ENCODE measurements around the gene PCF11. TPM values are rescaled to one million over a fixed set of nuclear protein-coding genes. Genes with fewer than 3 reads are reported as not detected.

Gene PCF11
- total RNA-seq, 1 experiment from 2014 or later = 41.9 TPM

- TF ChIP-seq ZBTB33 (IDR thresholded peaks at IDR 0.05; ENCODE audit: extremely low read depth, insufficient replicate concordance, low read length) = no peak
- no peak for TF ChIP-seq FOSL1 (IDR thresholded peaks at IDR 0.05; ENCODE audit: low read depth)
- peak; percentile 61; the same call in 1 of the 2 replicates for TF ChIP-seq ZFX (IDR thresholded peaks at IDR 0.05)
- peak; percentile 65 for TF ChIP-seq EGR1 (IDR thresholded peaks at IDR 0.05; ENCODE audit: low read depth)
- peak; percentile 32 for TF ChIP-seq POLR2A (IDR thresholded peaks at IDR 0.05; ENCODE audit: borderline replicate concordance, extremely low read depth, insufficient read depth, insufficient read length)
Measured at GRCh38 chr11:83193315-83194280, 36.7 kb downstream of the PCF11 start, which contains the start of gene ANKRD42 (continued).

GRCh38 chr11:83194281-83195142, 37.6 kb downstream of the PCF11 start:
- Histone ChIP-seq H3K36me3 (ENCODE audit: control insufficient read depth in 1 of 2, insufficient read depth in 2 of 2, low read length in 2 of 2) (peaks cover 9 to 14% of the 10 kb centered on the region in 2 experiments; a peak in 3 of 4 replicates), H2AFZ (ENCODE audit: low read depth, low read length, poor library complexity, severe bottlenecking) (no peak overlapping the region), H4K20me1 (ENCODE audit: insufficient read depth) (no peaks in the 10 kb centered on the region), H3K79me2 (ENCODE audit: insufficient read depth, low read length) (peaks cover 21% of the 10 kb centered on the region), H3K4me1 (ENCODE audit: control insufficient read depth in 1 of 2, insufficient read depth in 2 of 2, low read length in 2 of 2) (peaks cover 12 to 19% of the 10 kb centered on the region in 2 experiments), H3K9me2 (ENCODE audit: insufficient read depth) (no peaks in the 10 kb centered on the region), H3K27me3 (ENCODE audit: insufficient read depth, low read length) (no peaks in the 10 kb centered on the region), H3K9me3 (ENCODE audit: control insufficient read depth in 1 of 2, insufficient read depth in 1 of 2, low read depth in 1 of 2, low read length in 2 of 2) (no peaks in the 10 kb centered on the region), H3K27ac (ENCODE audit: low read depth, low read length) (peak overlapping the region; percentile 65), H3K9ac (ENCODE audit: low read length) (peak overlapping the region; percentile 88), H3K4me3 (replicated peaks in 1 of 2; ENCODE audit: low read depth in 1 of 2, low read length in 2 of 2) (peak overlapping the region; percentile 56 to 85), H3K4me2 (ENCODE audit: low read length) (peak overlapping the region; percentile 99)
- ChIA-PET POLR2A (no interaction called here), RAD21 (ENCODE audit: low non-redundant PET in 1 of 2, low total read pairs in 2 of 2, uncharacterized antibody in 2 of 2, unreplicated experiment in 2 of 2) (no interaction called here), CTCF (no interaction called here)
- no TSS peak for BruUV-seq (replicated peaks)
- ATAC-seq (peak; percentile 51), DNase-seq (ENCODE audit: low read depth, low spot score) (no peak)
- TF ChIP-seq CEBPB (IDR thresholded peaks at IDR 0.05; ENCODE audit: low read depth) (0 out of 2 replicates have a peak, but pooled peaks have one; percentile 17), SRF (IDR thresholded peaks at IDR 0.05; ENCODE audit: low read depth) (no peak)
- intact Hi-C loops (cut with micrococcal nuclease) = loop anchor here (5.0 kb wide), 1 partner anchor 37 kb away; the partner anchor contains the start of gene PCF11

All from HCT116 (cell line).